Prostate gland (tissue), 2 donors: ENCODE results near the gene GNA12.

Experiments used
- POLR2A ChIP-seq: fragments of 450-650 bp; IDR thresholded peaks from one replicate; pipeline ENCODE4 v1.6.1; 2016; ENCODE audit warnings: antibody characterized with exemption, mild to moderate bottlenecking
- TF ChIP-seq, protein P1 (sequence below), 4 experiments: fragments of 200-600 bp in 2 of 4; fragments of 450-650 bp in 2 of 4; sonication (generic) in 2 of 4; IDR thresholded peaks; 1 replicate in 3 of 4; 2 replicates in 1 of 4; pipeline ENCODE4 v1.5.1; 2016 to 2019; ENCODE audit warnings: antibody characterized with exemption in 4 of 4, mild to moderate bottlenecking in 2 of 4, moderate library complexity in 2 of 4

DNA sequence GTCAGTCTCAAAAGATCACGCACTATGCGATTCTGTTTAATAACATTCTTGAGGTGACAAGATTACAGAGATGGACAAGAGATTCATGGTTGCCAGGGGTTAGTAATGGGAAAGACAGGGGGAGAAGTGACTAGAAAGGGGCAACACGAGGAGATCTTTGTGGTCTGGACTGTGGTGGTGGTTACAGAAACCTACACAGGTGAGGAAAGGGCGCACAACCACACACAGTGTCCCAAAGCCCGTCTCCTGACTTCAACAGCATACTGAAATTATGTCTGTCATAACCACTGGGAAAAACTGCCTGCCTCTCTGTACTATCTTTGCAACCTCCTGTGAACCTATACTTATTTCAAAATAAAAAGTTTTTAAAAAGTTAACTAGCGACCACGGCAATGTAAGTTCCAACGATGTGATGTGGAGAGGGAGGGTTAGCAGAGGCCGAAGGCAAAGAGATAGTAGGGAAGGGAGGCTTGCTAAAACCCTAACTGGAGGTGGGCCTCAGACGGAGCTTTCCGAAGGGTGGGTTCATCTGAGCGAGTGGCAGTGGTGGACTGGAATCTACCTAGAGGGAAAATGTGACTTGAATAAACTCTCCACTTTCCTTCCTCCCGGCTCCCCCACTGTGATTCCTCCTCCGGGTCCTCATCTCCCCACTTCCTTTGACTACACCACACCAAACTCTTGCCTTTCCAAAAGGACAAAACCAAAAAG is 43.7 kb downstream of the GNA12 start:
- TF ChIP-seq POLR2A, result no peak
- TF ChIP-seq, protein P1, sequence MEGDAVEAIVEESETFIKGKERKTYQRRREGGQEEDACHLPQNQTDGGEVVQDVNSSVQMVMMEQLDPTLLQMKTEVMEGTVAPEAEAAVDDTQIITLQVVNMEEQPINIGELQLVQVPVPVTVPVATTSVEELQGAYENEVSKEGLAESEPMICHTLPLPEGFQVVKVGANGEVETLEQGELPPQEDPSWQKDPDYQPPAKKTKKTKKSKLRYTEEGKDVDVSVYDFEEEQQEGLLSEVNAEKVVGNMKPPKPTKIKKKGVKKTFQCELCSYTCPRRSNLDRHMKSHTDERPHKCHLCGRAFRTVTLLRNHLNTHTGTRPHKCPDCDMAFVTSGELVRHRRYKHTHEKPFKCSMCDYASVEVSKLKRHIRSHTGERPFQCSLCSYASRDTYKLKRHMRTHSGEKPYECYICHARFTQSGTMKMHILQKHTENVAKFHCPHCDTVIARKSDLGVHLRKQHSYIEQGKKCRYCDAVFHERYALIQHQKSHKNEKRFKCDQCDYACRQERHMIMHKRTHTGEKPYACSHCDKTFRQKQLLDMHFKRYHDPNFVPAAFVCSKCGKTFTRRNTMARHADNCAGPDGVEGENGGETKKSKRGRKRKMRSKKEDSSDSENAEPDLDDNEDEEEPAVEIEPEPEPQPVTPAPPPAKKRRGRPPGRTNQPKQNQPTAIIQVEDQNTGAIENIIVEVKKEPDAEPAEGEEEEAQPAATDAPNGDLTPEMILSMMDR (IDR thresholded peaks at IDR 0.05), result no peak
